Measurements from ENCODE around the gene MARCHF10.

MARCHF10 gene

DNA sequence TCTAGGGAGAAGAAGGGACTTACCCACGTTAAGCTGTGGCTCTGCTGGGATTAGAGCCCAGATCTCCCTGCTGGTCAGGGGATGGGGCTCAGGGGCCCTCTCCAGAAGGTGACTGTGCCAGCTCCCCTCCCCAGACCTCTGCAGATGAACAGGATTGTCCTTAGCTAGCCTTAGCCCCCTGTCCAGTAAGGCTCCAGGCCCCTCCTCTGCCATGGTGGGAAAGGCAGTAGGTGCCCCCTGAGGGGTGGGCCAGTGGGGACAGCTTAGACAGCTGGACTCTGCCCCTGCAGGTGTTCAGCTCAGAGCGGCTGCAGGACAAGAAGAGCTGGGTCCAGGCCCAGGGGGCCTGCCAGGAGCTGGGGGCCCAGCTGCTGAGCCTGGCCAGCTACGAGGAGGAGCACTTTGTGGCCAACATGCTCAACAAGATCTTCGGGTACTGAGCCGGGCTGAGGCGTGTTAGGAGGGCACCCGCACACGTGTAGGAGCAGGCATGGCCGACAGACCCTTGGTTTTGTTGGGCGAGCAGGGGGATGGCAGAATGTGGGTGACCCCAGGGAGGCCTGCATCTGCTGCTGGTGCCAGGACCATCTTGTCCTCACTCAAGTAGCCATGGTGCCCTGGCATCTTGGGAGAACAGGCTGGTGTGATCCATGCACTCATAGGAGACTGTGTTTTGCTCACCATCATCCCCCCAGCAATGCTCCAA lies 129.7 kb downstream of the MARCHF10 start:
- Mint-ChIP-seq H3K27me3 (no peaks in the 10 kb centered on the region), H3K27ac (no peak overlapping the region), H3K4me3 (no peak overlapping the region), H3K9me3 (no peaks in the 10 kb centered on the region), H3K36me3 (no peaks in the 10 kb centered on the region), H3K4me1 (no peaks in the 10 kb centered on the region)

- H3K4me1 Mint-ChIP-seq, result peaks cover 3% of the 10 kb centered on the region
- H3K27ac Mint-ChIP-seq, result no peak overlapping the region
These were observed 131.0 kb downstream of the MARCHF10 start for GRCh38 chr17:62676952-62677596.

DNA sequence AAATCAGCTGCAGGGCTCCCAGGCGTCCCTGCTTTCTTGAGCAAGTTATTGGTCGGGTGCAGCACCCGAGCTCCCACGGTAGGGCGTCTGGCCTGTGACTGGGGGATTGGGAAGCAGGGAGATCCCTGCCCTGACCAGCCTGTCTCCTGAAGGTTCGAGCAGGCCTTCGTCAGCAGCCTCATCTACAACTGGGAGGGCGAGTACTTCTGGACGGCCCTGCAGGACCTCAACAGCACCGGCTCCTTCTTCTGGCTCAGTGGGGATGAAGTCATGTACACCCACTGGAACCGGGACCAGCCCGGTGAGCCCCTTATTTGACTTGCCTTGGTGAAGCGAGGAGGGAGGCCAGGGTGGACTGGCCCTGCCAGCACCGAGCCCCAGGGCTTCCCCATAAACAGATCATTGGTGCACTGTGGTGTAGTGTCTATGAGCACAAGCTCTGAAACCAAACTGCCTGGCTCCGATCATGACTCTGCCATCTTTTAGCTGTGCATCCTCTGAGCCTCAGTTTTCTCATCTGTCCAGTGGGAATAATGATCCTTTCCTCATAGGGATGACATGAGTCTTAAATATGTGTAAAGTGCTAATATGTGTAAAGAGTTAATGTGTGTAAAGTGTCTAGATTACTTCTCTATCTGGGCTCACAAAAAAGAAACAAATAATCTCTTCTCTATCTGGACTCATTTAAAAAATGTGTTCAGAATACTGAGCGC lies 131.7 kb downstream of the MARCHF10 start:
- Mint-ChIP-seq H3K27me3 (no peaks in the 10 kb centered on the region), H3K36me3 (no peaks in the 10 kb centered on the region), H3K9me3 (no peaks in the 10 kb centered on the region), H3K4me3 (no peak overlapping the region), H3K4me1 (peaks cover 3% of the 10 kb centered on the region), H3K27ac (no peak overlapping the region)

More at GRCh38 chr17:62676952-62677596, 131.0 kb downstream of the MARCHF10 start:
- H3K4me3 Mint-ChIP-seq, result no peak overlapping the region
- H3K27me3 Mint-ChIP-seq, result no peaks in the 10 kb centered on the region
- no peaks in the 10 kb centered on the region for H3K9me3 Mint-ChIP-seq
- no peaks in the 10 kb centered on the region for H3K36me3 Mint-ChIP-seq

- Mint-ChIP-seq H3K27ac (no peak overlapping the region), H3K27me3 (no peaks in the 10 kb centered on the region), H3K36me3 (no peaks in the 10 kb centered on the region), H3K4me3 (no peak overlapping the region), H3K9me3 (no peaks in the 10 kb centered on the region), H3K4me1 (peaks cover 3% of the 10 kb centered on the region)
These were observed 132.4 kb downstream of the MARCHF10 start for GRCh38 chr17:62675701-62676100.

DNA sequence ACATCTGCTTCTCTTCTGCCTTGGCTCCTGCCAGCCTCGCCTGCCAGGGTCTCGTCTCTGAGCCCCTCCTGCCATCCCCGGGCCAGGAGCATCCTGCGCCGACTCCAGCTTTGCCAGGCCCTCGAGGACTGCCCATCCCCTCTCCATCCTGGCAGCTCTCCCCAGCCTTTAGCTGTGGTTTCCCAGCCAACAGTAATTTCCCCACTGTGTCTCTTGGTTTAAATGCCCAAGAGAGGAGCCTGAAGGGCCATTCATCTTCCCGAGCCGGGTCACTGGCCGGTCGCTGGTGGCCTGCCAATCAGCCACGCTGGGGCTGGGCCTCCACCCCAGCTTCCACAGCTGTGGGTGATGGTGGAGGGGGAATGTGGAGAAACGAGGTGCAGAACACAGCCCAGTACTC lies 132.9 kb downstream of the MARCHF10 start:
- Mint-ChIP-seq H3K36me3 (no peaks in the 10 kb centered on the region), H3K4me3 (no peak overlapping the region), H3K27ac (no peak overlapping the region), H3K27me3 (no peaks in the 10 kb centered on the region), H3K4me1 (peaks cover 3% of the 10 kb centered on the region), H3K9me3 (no peaks in the 10 kb centered on the region)

- Mint-ChIP-seq H3K4me1 (peaks cover 3% of the 10 kb centered on the region), H3K27me3 (no peaks in the 10 kb centered on the region), H3K36me3 (no peaks in the 10 kb centered on the region), H3K27ac (no peak overlapping the region), H3K9me3 (no peaks in the 10 kb centered on the region), H3K4me3 (no peak overlapping the region)
These were observed 133.3 kb downstream of the MARCHF10 start for GRCh38 chr17:62674841-62675240.

GRCh38 chr17:62674363-62674739 lies 133.8 kb downstream of the MARCHF10 start:
- H3K4me1 Mint-ChIP-seq, result peaks cover 3% of the 10 kb centered on the region
- H3K27ac Mint-ChIP-seq, result no peak overlapping the region
- no peaks in the 10 kb centered on the region for H3K36me3 Mint-ChIP-seq
- H3K9me3 Mint-ChIP-seq, result no peaks in the 10 kb centered on the region
- H3K4me3 Mint-ChIP-seq, result no peak overlapping the region
- no peaks in the 10 kb centered on the region for H3K27me3 Mint-ChIP-seq

DNA sequence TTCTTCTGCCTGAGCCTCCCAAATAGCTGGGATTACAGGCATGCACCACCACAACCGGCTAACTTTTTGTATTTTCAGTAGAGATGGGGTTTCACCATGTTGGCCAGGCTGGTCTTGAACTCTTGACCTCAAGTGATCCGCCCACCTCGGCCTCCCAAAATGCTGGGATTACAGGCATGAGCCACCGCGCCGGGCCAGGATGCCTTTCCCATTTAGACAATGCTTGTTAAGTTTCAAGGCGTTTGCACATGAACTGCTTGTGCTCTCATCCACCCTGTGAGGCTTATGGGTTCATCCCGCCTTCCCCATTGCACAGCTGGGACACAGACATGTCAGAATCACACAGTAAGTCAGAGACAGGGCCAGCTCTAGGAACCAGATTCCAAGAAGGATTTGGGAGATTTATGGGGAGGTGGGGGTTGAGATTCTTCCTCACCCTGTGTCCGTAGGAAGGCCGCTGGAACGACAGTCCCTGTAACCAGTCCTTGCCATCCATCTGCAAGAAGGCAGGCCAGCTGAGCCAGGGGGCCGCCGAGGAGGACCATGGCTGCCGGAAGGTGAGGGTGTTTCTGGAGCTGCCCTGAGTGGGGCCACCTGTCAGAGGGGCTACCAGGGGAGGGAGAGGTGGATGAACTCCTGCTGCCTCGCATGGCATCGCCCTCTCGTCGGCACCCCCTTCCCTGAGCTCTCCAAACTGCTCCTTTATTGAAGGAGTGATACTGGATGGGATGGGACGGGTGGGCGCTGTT lies 134.3 kb downstream of the MARCHF10 start:
- H3K36me3 Mint-ChIP-seq, result no peaks in the 10 kb centered on the region
- H3K27ac Mint-ChIP-seq, result no peak overlapping the region
- H3K9me3 Mint-ChIP-seq, result no peaks in the 10 kb centered on the region
- H3K4me3 Mint-ChIP-seq, result no peak overlapping the region
- peaks cover 3% of the 10 kb centered on the region for H3K4me1 Mint-ChIP-seq
- no peaks in the 10 kb centered on the region for H3K27me3 Mint-ChIP-seq

DNA sequence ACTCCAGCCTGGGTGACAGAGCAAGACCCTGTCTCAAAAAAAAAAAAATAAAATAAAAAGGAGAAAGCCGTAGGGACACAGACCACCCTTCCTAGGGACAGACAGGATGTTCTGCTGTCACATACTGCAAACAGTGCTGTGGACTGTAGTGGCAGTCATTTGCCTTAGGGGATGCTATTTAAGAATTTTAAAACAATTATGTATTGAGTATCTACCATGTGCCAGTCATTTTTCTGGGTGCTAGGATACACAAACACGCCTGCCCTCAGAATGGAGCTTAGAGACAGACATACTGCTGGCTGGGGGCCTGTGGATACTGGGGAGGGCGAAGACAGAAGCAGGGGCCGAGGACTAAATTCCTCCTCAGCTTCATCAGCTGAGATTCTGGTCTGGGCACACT lies 135.2 kb downstream of the MARCHF10 start:
- no peaks in the 10 kb centered on the region for H3K27me3 Mint-ChIP-seq
- H3K4me3 Mint-ChIP-seq, result no peak overlapping the region
- H3K4me1 Mint-ChIP-seq, result peaks cover 3% of the 10 kb centered on the region
- no peaks in the 10 kb centered on the region for H3K9me3 Mint-ChIP-seq
- H3K36me3 Mint-ChIP-seq, result no peaks in the 10 kb centered on the region
- H3K27ac Mint-ChIP-seq, result no peak overlapping the region

DNA sequence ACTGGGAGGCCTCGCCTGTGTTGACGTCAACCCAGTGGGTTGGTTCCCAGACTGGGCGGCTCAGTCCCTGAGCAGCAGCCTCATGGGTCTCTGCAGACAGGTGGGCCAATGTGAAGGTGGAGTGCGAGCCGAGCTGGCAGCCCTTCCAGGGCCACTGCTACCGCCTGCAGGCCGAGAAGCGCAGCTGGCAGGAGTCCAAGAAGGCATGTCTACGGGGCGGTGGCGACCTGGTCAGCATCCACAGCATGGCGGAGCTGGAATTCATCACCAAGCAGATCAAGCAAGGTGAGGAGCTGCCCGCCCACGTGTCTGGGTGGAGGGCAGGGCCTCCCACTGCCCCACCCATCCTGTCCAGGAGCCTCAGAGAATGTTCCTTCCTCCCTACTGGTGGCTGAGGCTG lies 136.6 kb downstream of the MARCHF10 start:
- H3K4me3 Mint-ChIP-seq, result no peak overlapping the region
- no peaks in the 10 kb centered on the region for H3K36me3 Mint-ChIP-seq
- no peaks in the 10 kb centered on the region for H3K27me3 Mint-ChIP-seq
- no peaks in the 10 kb centered on the region for H3K9me3 Mint-ChIP-seq
- no peak overlapping the region for H3K27ac Mint-ChIP-seq
- peaks cover 3% of the 10 kb centered on the region for H3K4me1 Mint-ChIP-seq

DNA sequence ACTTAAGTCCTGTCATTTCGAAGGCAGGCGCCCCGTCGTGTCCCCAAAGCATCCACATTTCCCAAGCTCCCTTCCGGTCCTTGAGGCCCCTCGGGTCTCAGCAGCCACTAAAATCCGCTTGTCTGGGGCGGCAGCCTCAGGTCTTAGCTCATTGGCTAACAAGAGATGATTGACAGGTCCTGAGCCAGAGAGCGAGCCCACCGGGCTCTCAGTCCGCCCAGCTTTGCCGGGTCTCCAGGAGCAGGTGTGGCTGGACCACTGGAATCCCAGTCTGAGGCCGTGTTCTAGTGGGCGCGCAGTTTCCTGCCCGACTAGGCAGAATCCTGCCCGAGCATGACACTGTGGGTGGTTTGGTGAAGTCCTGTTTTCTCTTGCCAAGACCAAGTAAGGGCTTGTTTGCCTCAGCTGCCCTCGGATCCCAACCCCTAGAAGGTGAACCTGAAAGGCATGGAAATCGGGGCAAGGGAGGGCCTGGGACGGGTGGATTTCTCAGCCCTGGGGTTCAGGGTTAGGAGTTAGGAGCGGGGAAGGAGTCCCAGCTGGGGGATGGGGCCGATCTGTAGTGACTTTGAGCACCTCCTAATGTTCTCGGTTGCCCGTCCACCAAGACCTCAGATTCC lies 137.8 kb downstream of the MARCHF10 start:
- no peaks in the 10 kb centered on the region for H3K36me3 Mint-ChIP-seq
- no peak overlapping the region for H3K4me3 Mint-ChIP-seq
- no peaks in the 10 kb centered on the region for H3K27me3 Mint-ChIP-seq
- H3K9me3 Mint-ChIP-seq, result no peaks in the 10 kb centered on the region
- H3K4me1 Mint-ChIP-seq, result peaks cover 3% of the 10 kb centered on the region
- no peak overlapping the region for H3K27ac Mint-ChIP-seq

GRCh38 chr17:62668091-62668804 lies 139.9 kb downstream of the MARCHF10 start:
- Mint-ChIP-seq H3K27me3 (no peaks in the 10 kb centered on the region), H3K36me3 (no peaks in the 10 kb centered on the region), H3K9me3 (no peaks in the 10 kb centered on the region), H3K27ac (no peak overlapping the region), H3K4me1 (peaks cover 3% of the 10 kb centered on the region), H3K4me3 (no peak overlapping the region)

GRCh38 chr17:62666801-62667591 lies 141.1 kb downstream of the MARCHF10 start:
- no peaks in the 10 kb centered on the region for H3K36me3 Mint-ChIP-seq
- no peak overlapping the region for H3K4me3 Mint-ChIP-seq
- no peak overlapping the region for H3K27ac Mint-ChIP-seq
- no peaks in the 10 kb centered on the region for H3K4me1 Mint-ChIP-seq
- no peaks in the 10 kb centered on the region for H3K27me3 Mint-ChIP-seq
- no peaks in the 10 kb centered on the region for H3K9me3 Mint-ChIP-seq

DNA sequence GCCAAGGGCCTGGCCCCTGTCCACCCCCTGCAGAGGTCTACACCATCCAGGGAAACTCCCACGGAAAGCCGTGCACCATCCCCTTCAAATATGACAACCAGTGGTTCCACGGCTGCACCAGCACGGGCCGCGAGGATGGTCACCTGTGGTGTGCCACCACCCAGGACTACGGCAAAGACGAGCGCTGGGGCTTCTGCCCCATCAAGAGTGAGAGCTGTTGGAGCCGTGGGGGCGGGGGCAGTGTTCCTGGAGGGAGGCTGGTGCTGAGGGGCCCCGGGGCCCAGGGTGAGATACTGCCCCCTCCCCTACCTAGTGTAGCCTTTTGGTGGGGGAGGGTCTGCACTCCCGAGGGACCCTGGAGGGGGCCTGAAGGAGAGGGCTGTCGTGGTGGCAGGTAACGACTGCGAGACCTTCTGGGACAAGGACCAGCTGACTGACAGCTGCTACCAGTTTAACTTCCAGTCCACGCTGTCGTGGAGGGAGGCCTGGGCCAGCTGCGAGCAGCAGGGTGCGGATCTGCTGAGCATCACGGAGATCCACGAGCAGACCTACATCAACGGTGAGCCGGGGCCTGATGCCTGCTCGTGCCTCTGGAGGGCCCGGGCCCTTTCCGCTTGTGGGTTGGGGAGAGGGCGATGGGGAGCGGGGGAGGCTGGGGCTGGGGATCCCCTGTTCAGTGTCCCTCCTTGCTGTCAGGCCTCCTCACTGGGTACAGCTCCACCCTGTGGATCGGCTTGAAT lies 141.9 kb downstream of the MARCHF10 start:
- Mint-ChIP-seq H3K9me3 (peaks cover 4% of the 10 kb centered on the region), H3K27me3 (no peaks in the 10 kb centered on the region), H3K4me3 (no peak overlapping the region), H3K27ac (no peak overlapping the region), H3K36me3 (peaks cover 3% of the 10 kb centered on the region), H3K4me1 (no peaks in the 10 kb centered on the region)
